ENCODE data around the gene TST.

DNA sequence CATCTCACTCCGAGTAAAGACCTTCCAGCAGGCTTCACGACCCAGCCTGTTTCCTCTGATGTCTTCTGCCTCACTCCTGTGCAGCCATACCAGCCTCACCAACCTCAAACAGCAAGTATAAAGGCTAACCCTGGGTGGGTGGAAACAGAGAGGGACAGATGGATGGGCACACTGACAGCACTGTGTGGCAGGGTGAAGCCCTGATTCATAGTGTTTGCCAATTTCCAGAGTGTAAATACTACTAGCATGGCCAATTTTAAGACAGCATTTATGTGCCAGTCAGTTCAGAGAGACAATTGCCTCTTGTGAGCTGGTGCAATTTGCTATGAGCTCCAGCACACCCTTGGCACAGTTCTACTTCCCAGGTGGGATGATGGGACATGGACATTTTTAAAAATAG is 21.5 kb downstream of the TST start:
- TF ChIP-seq, protein P1, sequence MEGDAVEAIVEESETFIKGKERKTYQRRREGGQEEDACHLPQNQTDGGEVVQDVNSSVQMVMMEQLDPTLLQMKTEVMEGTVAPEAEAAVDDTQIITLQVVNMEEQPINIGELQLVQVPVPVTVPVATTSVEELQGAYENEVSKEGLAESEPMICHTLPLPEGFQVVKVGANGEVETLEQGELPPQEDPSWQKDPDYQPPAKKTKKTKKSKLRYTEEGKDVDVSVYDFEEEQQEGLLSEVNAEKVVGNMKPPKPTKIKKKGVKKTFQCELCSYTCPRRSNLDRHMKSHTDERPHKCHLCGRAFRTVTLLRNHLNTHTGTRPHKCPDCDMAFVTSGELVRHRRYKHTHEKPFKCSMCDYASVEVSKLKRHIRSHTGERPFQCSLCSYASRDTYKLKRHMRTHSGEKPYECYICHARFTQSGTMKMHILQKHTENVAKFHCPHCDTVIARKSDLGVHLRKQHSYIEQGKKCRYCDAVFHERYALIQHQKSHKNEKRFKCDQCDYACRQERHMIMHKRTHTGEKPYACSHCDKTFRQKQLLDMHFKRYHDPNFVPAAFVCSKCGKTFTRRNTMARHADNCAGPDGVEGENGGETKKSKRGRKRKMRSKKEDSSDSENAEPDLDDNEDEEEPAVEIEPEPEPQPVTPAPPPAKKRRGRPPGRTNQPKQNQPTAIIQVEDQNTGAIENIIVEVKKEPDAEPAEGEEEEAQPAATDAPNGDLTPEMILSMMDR (conservative IDR thresholded peaks at IDR 0.05) = no peak
- TF ChIP-seq EZH2 (IDR thresholded peaks at IDR 0.05; ENCODE audit: low read depth) = no peak

Measured in PC-9 (cell line).